Stimulated activated naive CD4-positive, alpha-beta T cell (primary cell): ENCODE measurements around the gene NCR2.
A peak's percentile ranks its signal among the peaks of the same experiment; 100 is the strongest.

Experiments
- DNase-seq, 6 experiments: peaks; one replicate each; lab custom pipeline; 2025; lab: John Stamatoyannopoulos, UW

NCR2 gene

GRCh38 chr6:41359617-41360313 lies 24.4 kb downstream of the NCR2 start:
- DNase-seq: no peak

DNA sequence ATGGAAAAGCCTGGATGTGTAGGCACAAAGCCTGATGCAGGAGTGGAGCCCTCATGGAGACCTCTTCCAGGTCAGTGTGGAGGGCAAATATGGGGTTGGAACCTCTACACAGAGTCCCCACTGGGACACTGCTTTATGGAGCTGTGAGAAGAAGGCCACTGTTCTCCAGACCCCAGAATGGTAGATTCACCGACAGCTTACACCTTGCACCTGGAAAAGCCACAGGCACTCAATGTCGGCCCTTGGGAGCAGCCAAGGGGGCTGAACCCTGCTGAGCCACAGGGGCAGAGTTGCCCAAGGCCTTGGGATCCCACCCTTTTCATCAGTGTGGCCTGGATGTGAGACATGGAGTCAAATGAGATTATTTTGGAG lies 24.9 kb downstream of the NCR2 start:
- no peak for DNase-seq

GRCh38 chr6:41366150-41366549 lies 30.7 kb downstream of the NCR2 start:
- no peak for DNase-seq

DNA sequence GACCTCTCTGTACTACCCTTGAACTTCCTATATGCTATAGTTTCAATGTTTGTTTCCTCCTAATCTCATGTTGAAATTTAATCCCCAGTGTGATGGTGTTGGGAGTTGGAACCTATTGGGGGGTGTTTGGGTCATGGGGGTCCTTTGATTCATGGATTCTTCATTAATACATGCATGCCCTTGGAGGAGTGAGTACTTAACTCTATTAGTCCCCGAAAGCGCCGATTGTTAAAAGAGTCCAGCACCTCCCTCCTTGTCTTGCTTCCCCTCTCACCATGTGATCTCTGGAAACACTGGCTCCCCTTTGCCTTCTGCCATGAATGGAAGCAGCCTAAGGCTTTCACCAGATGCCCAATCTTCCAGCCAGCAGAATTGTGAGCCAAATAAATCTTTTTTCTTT lies 31.7 kb downstream of the NCR2 start:
- no peak for DNase-seq

DNA sequence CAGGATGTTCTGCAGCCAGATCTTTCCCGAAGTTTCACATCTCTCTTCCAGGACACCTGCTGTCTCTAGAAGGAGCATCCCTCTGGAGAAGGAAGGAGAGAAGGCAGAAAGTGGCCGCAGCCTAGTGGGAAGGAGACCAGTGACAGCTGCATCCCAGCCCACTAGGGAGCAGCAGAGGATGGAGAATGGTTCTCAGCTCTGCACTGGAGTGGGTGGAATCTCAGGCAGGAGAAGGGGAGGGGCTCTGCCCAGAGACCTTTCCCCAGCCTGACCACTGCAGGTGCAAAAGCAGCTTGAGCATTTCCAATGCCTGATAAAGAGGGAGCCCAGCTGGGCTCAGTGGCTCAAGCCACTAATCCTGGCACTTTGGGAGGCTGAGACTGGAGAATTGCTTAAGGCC lies 32.3 kb downstream of the NCR2 start:
- no peak for DNase-seq

GRCh38 chr6:41370488-41371111 lies 35.2 kb downstream of the NCR2 start:
- DNase-seq: no peak

GRCh38 chr6:41371461-41371991 lies 36.1 kb downstream of the NCR2 start:
- DNase-seq: no peak

GRCh38 chr6:41371992-41372831 lies 36.8 kb downstream of the NCR2 start:
- peak in 1 of 6 experiments; percentile 10 for DNase-seq

- no peak for DNase-seq
These were observed 37.6 kb downstream of the NCR2 start for GRCh38 chr6:41372832-41373626.

DNA sequence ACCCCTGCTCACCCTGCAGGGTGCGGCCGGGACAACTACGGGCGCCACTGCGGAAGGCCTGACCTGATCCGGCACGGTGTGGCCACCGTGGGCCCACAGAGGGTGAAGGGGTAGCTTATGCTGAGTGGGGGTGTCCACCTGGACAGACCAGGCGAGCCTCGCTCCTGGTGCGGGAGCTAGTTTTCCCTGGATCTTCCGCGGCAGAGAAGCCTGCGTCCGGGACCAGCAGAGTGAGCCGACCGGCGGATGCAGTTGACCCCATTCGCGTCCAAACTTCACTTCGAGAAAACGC lies 38.2 kb downstream of the NCR2 start:
- no peak for DNase-seq

- no peak for DNase-seq
These were observed 38.7 kb downstream of the NCR2 start for GRCh38 chr6:41373919-41374617.

GRCh38 chr6:41374618-41375590 lies 39.5 kb downstream of the NCR2 start:
- no peak for DNase-seq

DNA sequence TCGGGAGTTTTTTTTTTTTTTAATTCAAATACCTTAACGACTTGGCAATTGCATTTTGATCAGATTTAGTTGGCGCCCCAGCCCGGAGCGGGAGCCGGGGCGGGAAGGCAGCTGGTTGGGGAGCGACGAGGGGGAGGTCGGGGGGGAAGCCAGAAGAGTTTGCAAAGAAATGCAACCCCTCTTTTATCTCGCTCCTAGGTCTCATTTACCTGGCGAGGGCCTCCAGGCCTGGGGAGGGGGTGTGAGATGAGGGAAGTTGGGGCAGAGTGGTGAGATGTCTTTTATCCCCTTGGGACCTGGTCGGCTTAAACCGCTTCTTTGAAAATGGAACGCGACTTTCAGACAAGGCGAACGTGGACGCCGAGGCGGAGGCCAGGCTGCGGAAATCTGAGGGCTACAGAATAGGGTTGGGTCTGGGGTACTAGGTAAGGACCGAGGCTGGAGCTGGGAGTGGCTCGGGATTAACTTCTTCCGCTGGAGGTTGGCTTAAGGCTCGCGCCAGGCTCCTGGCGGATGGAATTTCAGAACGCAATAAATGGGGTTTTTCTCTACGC lies 40.3 kb downstream of the NCR2 start:
- no peak for DNase-seq

GRCh38 chr6:41376176-41376575 lies 40.8 kb downstream of the NCR2 start:
- DNase-seq: no peak

DNA sequence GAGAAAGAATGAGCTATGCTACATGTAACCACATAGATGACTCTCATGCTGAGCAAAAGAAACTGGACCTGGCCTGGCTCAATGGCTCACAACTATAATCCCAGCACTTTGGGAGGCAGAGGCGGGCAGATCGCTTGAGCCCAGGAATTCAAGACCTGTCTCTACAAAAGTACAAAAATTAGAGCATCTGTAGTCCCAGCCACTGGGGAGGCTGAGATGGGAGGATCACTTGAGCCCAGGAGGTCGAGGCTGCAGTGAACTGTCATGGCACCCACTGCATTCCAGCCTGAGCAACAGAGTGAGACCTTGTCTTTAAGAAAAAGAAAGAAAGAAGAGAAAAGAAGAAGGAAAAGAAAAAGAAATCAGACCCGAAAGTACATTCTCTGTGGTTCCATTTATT lies 41.7 kb downstream of the NCR2 start:
- no peak for DNase-seq

DNA sequence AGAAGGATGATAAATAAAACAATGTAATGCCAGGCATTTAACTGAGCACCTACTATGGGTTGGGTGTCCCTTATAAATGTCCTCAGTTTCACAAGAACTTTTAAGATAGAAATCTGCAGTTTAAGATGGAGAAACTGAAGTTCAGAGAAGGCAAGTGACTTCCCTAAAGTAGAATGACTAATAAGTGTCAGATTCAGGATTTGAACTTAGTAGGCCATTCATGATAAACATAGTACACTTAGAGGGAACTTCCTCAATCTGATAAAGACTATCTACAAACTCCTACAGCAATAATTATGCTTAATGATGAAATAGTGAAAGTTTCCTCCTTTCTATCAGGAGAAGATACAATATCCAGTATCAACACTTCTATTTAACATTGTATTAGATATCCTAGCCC lies 43.9 kb downstream of the NCR2 start:
- DNase-seq: no peak

- DNase-seq: no peak
These were observed 51.2 kb downstream of the NCR2 start for GRCh38 chr6:41386594-41386993.

GRCh38 chr6:41392246-41392645 lies 56.8 kb downstream of the NCR2 start:
- no peak for DNase-seq

- DNase-seq: no peak
These were observed 60.9 kb downstream of the NCR2 start for GRCh38 chr6:41396335-41396734.

GRCh38 chr6:41399424-41399823 lies 64.0 kb downstream of the NCR2 start:
- no peak for DNase-seq
